ENCODE results near the gene APAF1. TPM values are rescaled to one million over a fixed set of nuclear protein-coding genes. Genes with fewer than 3 reads are reported as not detected.
A peak's percentile ranks its signal among the peaks of the same experiment; 100 is the strongest.

The APAF1 gene
- polyA plus RNA-seq, 4 donors: 8.1 to 20.5 (median 8.7) TPM

DNA sequence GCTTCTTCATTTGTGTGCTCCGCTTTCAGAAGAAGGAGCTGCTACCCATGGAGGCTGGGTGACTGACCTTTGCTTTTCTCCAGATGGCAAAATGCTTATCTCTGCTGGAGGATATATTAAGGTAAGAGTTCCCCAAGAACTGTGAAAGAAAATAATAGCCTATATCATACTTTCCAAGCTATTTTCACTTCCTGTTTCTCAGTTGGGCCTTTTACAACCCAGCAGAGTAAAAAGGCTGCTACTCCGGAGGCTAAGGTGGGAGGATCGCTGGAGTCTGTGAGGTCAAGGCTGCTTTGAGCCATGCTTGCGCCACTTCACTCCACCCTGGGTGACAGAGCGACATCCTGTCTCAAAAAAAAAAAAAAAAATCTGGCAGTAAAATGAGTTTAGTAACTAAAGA, 82.1 kb downstream of the APAF1 start:
- Histone ChIP-seq H3K27me3 (ENCODE audit: control insufficient read depth in 3 of 3, insufficient read depth in 3 of 3, low read length in 3 of 3) (no peaks in the 10 kb centered on the region), H3K9me3 (ENCODE audit: control insufficient read depth in 2 of 2, insufficient read depth in 1 of 2, low read depth in 1 of 2, low read length in 1 of 2) (no peaks in the 10 kb centered on the region), H3K4me3 (ENCODE audit: low read depth in 1 of 3, low read length in 3 of 3) (no peak overlapping the region), H3K4me1 (ENCODE audit: control insufficient read depth in 3 of 3, insufficient read depth in 2 of 3, low read depth in 1 of 3, low read length in 2 of 3) (no peaks in the 10 kb centered on the region), H3K36me3 (ENCODE audit: control insufficient read depth in 3 of 3, insufficient read depth in 2 of 3, low read depth in 1 of 3, low read length in 3 of 3) (peaks cover 22 to 38% (median 25%) of the 10 kb centered on the region in 3 donors), H3K27ac (ENCODE audit: low read depth in 1 of 3, low read length in 2 of 3) (no peak overlapping the region)
- no peak for DNase-seq
- no peak for FAIRE-seq
- 94 to 99% (median 95%) methylated on average over 5 of the region's 5 CpGs for WGBS, 3 donors

DNA sequence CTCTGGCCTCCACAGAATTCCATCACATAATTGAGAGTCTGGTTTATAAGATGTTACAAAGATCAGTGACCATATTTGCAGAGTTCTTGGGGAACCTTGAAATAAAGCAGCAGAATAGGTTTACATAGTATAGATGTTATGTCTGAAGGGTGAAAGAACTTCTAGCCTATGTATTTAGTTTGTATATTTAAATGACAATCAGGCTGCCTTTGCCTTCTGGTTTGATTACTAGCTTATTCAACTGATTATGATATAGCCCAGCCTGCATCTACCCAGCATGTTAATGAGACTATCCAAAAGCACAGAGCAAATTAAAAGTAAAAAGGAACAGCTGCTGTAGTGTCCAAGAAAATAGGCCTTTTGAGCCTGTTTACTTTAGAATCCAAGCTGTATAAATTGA, 85.3 kb downstream of the APAF1 start:
- Histone ChIP-seq H3K9me3 (ENCODE audit: control insufficient read depth in 2 of 2, insufficient read depth in 1 of 2, low read depth in 1 of 2, low read length in 1 of 2) (no peaks in the 10 kb centered on the region), H3K4me3 (ENCODE audit: low read depth in 1 of 3, low read length in 3 of 3) (no peak overlapping the region), H3K4me1 (ENCODE audit: control insufficient read depth in 3 of 3, insufficient read depth in 2 of 3, low read depth in 1 of 3, low read length in 2 of 3) (no peaks in the 10 kb centered on the region), H3K36me3 (ENCODE audit: control insufficient read depth in 3 of 3, insufficient read depth in 2 of 3, low read depth in 1 of 3, low read length in 3 of 3) (peaks cover 19 to 27% (median 27%) of the 10 kb centered on the region in 3 donors), H3K27ac (ENCODE audit: low read depth in 1 of 3, low read length in 2 of 3) (no peak overlapping the region), H3K27me3 (ENCODE audit: control insufficient read depth in 3 of 3, insufficient read depth in 3 of 3, low read length in 3 of 3) (no peaks in the 10 kb centered on the region)
- no peak for DNase-seq
- FAIRE-seq: no peak

DNA sequence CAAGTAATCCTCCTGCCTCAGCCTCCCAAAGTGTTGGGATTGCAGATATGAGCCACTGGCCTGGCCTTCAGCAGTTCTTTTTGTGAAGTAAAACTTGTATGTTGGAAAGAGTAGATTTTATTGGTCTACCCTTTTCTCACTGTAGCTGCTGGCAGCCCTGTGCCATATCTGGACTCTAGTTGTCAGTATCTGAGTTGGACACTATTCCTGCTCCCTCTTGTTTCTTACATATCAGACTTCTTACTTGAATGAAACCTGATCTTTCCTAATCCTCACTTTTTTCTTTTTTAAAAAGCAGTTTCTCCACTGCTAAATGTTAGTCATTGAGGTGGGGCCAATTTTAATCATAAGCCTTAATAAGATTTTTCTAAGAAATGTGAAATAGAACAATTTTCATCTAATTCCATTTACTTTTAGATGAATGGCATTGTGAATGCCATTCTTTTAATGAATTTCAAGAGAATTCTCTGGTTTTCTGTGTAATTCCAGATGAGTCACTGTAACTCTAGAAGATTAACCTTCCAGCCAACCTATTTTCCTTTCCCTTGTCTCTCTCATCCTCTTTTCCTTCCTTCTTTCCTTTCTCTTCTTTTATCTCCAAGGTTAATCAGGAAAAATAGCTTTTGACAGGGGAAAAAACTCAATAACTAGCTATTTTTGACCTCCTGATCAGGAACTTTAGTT, 88.7 kb downstream of the APAF1 start:
- no peak for FAIRE-seq
- Histone ChIP-seq H3K4me1 (ENCODE audit: control insufficient read depth in 3 of 3, insufficient read depth in 2 of 3, low read depth in 1 of 3, low read length in 2 of 3) (no peaks in the 10 kb centered on the region), H3K27me3 (ENCODE audit: control insufficient read depth in 3 of 3, insufficient read depth in 3 of 3, low read length in 3 of 3) (no peaks in the 10 kb centered on the region), H3K36me3 (ENCODE audit: control insufficient read depth in 3 of 3, insufficient read depth in 2 of 3, low read depth in 1 of 3, low read length in 3 of 3) (peaks cover 10 to 20% (median 15%) of the 10 kb centered on the region in 3 donors), H3K4me3 (ENCODE audit: low read depth in 1 of 3, low read length in 3 of 3) (no peak overlapping the region), H3K9me3 (ENCODE audit: control insufficient read depth in 2 of 2, insufficient read depth in 1 of 2, low read depth in 1 of 2, low read length in 1 of 2) (no peaks in the 10 kb centered on the region), H3K27ac (ENCODE audit: low read depth in 1 of 3, low read length in 2 of 3) (no peak overlapping the region)
- DNase-seq: no peak

DNA sequence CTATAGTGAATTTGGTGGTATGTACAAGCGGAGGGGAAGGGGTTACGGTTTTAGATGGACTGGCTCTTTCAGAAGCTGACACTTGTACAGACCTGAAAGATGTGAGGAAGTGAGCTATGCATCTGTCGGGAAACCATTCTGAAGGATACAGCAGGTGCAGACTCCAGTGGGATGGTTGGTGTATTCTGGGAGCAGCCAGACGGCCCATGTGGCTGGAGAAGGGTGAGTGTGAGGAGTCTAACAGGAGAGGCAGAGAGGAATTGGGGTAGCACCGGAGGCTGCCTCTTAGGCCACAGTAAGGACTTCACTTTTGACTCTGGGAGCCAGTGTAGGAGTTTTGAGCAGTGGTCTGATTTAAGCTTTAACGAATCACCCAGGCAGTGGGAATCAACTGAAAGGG, 90.7 kb downstream of the APAF1 start:
- Histone ChIP-seq H3K4me3 (ENCODE audit: low read depth in 1 of 3, low read length in 3 of 3) (no peak overlapping the region), H3K4me1 (ENCODE audit: control insufficient read depth in 3 of 3, insufficient read depth in 2 of 3, low read depth in 1 of 3, low read length in 2 of 3) (no peaks in the 10 kb centered on the region), H3K27ac (ENCODE audit: low read depth in 1 of 3, low read length in 2 of 3) (no peak overlapping the region), H3K27me3 (ENCODE audit: control insufficient read depth in 3 of 3, insufficient read depth in 3 of 3, low read length in 3 of 3) (peaks cover 0 to 7% (median 3%) of the 10 kb centered on the region in 3 donors), H3K36me3 (ENCODE audit: control insufficient read depth in 3 of 3, insufficient read depth in 2 of 3, low read depth in 1 of 3, low read length in 3 of 3) (peaks cover 4 to 15% (median 10%) of the 10 kb centered on the region in 3 donors), H3K9me3 (ENCODE audit: control insufficient read depth in 2 of 2, insufficient read depth in 1 of 2, low read depth in 1 of 2, low read length in 1 of 2) (no peaks in the 10 kb centered on the region)
- DNase-seq (no peak), FAIRE-seq (no peak)
- WGBS, 3 donors: 95 to 96% (median 95%) methylated on average over 6 of the region's 6 CpGs

DNA sequence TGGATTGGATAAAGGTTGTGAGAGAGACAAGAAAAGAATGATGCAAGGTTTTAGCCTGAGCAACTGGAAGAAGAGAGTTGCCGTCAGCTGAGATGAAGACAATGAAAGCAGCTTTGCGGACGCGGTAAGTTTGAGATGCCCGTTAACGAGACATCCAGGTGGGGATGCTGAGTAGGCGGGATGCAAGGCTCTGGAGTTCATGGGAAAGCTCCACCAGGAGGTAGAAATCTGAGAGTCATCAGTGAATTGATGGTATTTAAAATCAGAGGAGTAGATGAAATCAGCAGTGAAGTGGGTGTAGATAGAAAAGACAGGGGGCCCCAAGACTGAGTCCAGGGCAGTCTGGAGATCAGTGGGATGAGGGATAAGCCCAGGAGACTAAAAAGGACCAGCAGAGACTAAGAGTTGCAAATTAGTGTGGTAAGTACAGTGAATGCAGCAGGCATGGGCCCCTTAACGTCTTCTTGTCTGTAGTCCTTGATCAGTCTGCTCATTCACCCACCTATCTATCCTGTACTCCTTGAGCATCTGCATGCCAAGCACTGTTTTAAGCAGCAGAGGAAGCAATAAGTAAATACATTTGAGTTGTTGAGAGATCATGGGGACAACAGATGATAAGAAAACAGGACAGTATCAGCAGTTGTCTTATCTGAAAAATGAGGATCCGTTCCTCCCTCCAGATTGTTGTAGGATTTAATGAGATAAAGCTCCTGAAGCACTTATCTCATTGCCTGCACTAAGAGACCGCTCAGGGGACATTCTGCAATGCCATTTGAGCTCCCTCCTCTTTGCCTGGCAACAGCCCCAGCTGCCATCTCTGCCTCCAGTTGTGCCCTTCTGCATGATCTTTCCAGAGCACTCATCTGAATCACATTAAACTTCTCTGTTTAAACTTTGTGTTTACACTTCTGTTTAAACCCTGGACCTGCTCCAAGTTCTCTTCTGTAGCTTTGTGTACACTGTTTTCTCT, 91.5 kb downstream of the APAF1 start:
- Histone ChIP-seq H3K27me3 (ENCODE audit: control insufficient read depth in 3 of 3, insufficient read depth in 3 of 3, low read length in 3 of 3) (peaks cover 0 to 16% (median 4%) of the 10 kb centered on the region in 3 donors), H3K36me3 (ENCODE audit: control insufficient read depth in 3 of 3, insufficient read depth in 2 of 3, low read depth in 1 of 3, low read length in 3 of 3) (peaks cover 4 to 15% (median 7%) of the 10 kb centered on the region in 3 donors), H3K9me3 (ENCODE audit: control insufficient read depth in 2 of 2, insufficient read depth in 1 of 2, low read depth in 1 of 2, low read length in 1 of 2) (no peaks in the 10 kb centered on the region), H3K27ac (ENCODE audit: low read depth in 1 of 3, low read length in 2 of 3) (no peak overlapping the region), H3K4me1 (ENCODE audit: control insufficient read depth in 3 of 3, insufficient read depth in 2 of 3, low read depth in 1 of 3, low read length in 2 of 3) (no peaks in the 10 kb centered on the region), H3K4me3 (ENCODE audit: low read depth in 1 of 3, low read length in 3 of 3) (no peak overlapping the region)
- DNase-seq (peak in 1 of 2 donors; percentile 5), FAIRE-seq (no peak)
- WGBS, 3 donors: 83 to 85% (median 84%) methylated on average over 10 of the region's 10 CpGs

DNA sequence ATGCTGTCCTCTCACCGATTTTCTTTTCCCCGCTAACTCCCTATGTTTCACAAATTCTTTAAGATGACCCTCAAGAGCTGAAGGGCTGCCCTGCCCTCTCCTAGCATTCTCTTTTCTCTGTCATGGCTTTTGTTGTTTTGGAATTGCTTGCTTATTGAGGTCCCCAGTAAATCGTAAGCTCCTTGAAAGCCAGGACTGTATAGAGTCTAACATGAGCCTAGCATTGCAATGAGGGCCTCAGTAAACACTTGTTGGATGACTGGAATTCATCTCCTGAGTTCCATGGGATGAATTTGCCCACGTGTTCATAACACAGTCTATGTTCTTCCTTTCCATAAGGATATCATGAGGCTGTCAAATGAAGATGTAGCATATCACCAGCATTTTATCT, 92.2 kb downstream of the APAF1 start:
- peaks cover 2 to 12% (median 2%) of the 10 kb centered on the region in 3 donors for H3K36me3 ChIP-seq (ENCODE audit: control insufficient read depth in 3 of 3, insufficient read depth in 2 of 3, low read depth in 1 of 3, low read length in 3 of 3)
- no peaks in the 10 kb centered on the region for H3K4me1 ChIP-seq (ENCODE audit: control insufficient read depth in 3 of 3, insufficient read depth in 2 of 3, low read depth in 1 of 3, low read length in 2 of 3)
- DNase-seq: no peak
- FAIRE-seq: no peak
- H3K9me3 ChIP-seq (ENCODE audit: control insufficient read depth in 2 of 2, insufficient read depth in 1 of 2, low read depth in 1 of 2, low read length in 1 of 2): no peaks in the 10 kb centered on the region
- H3K27ac ChIP-seq (ENCODE audit: low read depth in 1 of 3, low read length in 2 of 3): no peak overlapping the region
- H3K4me3 ChIP-seq (ENCODE audit: low read depth in 1 of 3, low read length in 3 of 3): no peak overlapping the region
- peaks cover 0 to 17% (median 4%) of the 10 kb centered on the region in 3 donors for H3K27me3 ChIP-seq (ENCODE audit: control insufficient read depth in 3 of 3, insufficient read depth in 3 of 3, low read length in 3 of 3)
- WGBS, 3 donors: 63 to 83% (median 80%) methylated on average over 4 of the region's 4 CpGs

DNA sequence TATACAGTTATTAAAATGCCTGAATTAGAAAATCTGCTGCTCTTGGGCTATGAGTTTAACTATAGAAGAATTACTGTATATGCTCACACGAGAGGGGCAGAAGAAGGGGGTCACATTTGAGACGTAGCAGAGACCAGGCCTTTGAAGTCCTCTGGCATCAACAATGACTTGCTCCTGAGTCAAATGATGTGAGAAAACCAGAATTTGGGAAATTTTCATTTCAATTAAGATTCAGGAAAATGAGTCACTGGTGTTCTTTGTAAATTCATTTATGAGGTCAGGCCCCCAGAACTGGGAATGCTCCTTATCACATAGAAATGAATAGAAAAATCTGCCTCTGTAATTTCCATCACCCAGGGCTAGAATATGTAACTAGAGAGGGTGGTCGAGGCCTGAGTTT, 92.9 kb downstream of the APAF1 start:
- Histone ChIP-seq H3K27me3 (ENCODE audit: control insufficient read depth in 3 of 3, insufficient read depth in 3 of 3, low read length in 3 of 3) (peaks cover 0 to 21% (median 4%) of the 10 kb centered on the region in 3 donors), H3K9me3 (ENCODE audit: control insufficient read depth in 2 of 2, insufficient read depth in 1 of 2, low read depth in 1 of 2, low read length in 1 of 2) (no peaks in the 10 kb centered on the region), H3K36me3 (ENCODE audit: control insufficient read depth in 3 of 3, insufficient read depth in 2 of 3, low read depth in 1 of 3, low read length in 3 of 3) (peaks cover 0 to 10% (median 2%) of the 10 kb centered on the region in 3 donors), H3K4me3 (ENCODE audit: low read depth in 1 of 3, low read length in 3 of 3) (no peak overlapping the region), H3K4me1 (ENCODE audit: control insufficient read depth in 3 of 3, insufficient read depth in 2 of 3, low read depth in 1 of 3, low read length in 2 of 3) (no peaks in the 10 kb centered on the region), H3K27ac (ENCODE audit: low read depth in 1 of 3, low read length in 2 of 3) (no peak overlapping the region)
- WGBS, 3 donors: 72 to 84% (median 82%) methylated on average over 3 of the region's 3 CpGs
- no peak for DNase-seq
- no peak for FAIRE-seq

DNA sequence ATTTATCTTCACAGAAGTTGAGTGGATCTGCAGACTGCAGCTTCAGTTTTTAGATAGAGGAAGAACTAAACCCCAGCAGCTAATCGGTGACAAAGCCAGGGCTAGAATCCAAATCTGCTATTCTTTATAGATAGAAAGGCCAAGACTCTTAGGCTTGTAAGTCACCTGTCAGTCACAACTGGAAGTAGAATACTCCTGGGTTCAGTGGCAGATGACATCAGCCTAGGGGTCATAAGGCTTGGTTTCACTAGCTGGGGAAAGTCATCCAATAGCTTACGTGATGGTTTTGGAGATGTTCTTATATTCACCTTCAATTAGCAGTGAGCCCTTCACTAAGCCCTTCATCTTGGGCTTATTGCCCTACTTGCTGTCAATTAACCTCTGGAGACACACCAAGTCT, 93.4 kb downstream of the APAF1 start:
- Histone ChIP-seq H3K27me3 (ENCODE audit: control insufficient read depth in 3 of 3, insufficient read depth in 3 of 3, low read length in 3 of 3) (peaks cover 0 to 24% (median 4%) of the 10 kb centered on the region in 3 donors), H3K4me3 (ENCODE audit: low read depth in 1 of 3, low read length in 3 of 3) (no peak overlapping the region), H3K9me3 (ENCODE audit: control insufficient read depth in 2 of 2, insufficient read depth in 1 of 2, low read depth in 1 of 2, low read length in 1 of 2) (no peaks in the 10 kb centered on the region), H3K27ac (ENCODE audit: low read depth in 1 of 3, low read length in 2 of 3) (no peak overlapping the region), H3K4me1 (ENCODE audit: control insufficient read depth in 3 of 3, insufficient read depth in 2 of 3, low read depth in 1 of 3, low read length in 2 of 3) (no peaks in the 10 kb centered on the region), H3K36me3 (ENCODE audit: control insufficient read depth in 3 of 3, insufficient read depth in 2 of 3, low read depth in 1 of 3, low read length in 3 of 3) (peaks cover 0 to 5% (median 2%) of the 10 kb centered on the region in 3 donors)
- DNase-seq: no peak
- FAIRE-seq: no peak
- WGBS, 3 donors: 88 to 89% (median 89%) methylated on average over 2 of the region's 2 CpGs

Measured in small intestine (tissue), 7 donors.